ENCODE measurements around the gene MACC1. TPM values are rescaled to one million over a fixed set of nuclear protein-coding genes. Genes with fewer than 3 reads are reported as not detected.

The MACC1 gene
- total and polyA plus RNA-seq, 10 of the 15 experiments (the other 5 are each of a cell fraction or from before 2014, with no cell fraction given), result 6.0 to 61.1 (median 12.7) TPM

DNA sequence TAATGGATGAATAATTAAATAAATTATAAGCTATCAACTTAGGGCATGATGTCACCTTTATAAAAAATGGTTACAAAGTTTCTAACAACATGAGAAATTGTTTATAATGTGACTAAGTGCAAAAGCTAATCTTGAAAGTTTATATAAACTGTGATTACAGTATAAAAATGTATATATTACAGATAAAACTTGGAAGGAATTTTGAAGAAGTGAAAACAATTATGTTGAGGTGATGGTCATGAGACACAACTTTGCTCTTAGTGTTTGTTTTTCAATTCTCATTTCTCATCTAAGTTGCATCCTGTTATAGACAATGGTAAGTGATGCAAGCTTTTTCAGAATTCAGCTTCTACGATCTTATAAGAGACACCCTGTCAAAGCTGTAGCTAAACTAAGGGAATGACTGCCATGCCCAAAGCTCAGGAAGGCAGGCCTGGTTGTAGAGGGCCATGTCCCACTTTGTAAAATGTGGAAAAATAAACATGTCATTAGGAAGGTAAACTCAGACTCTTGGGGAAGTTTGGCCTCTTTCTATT, 23.9 kb downstream of the MACC1 start (continued):
- no peak for TF ChIP-seq POLR2A (IDR thresholded peaks at IDR 0.05; ENCODE audit: low read depth, low read length)
- no peak for TF ChIP-seq RAD21 (IDR thresholded peaks at IDR 0.05; ENCODE audit: insufficient read depth, low read depth, low read length)
- TF ChIP-seq KDM1A (IDR thresholded peaks at IDR 0.05; ENCODE audit: borderline replicate concordance), result no peak
- TF ChIP-seq STAT3 (IDR thresholded peaks at IDR 0.05; ENCODE audit: low read depth, low read length), result 0 out of 2 replicates have a peak, but pooled peaks have one; percentile 57
- peak; percentile 69; the same call in 1 of the 2 replicates for TF ChIP-seq MTA2 (IDR thresholded peaks at IDR 0.05; ENCODE audit: low read depth)
- no peak for TF ChIP-seq SKIL (IDR thresholded peaks at IDR 0.05; ENCODE audit: low read depth, poor library complexity, severe bottlenecking)
- no peak for TF ChIP-seq EZH2 (IDR thresholded peaks at IDR 0.05; ENCODE audit: borderline replicate concordance, control insufficient read depth, low read depth, low read length)
- TF ChIP-seq ZNF622 (IDR thresholded peaks at IDR 0.05), result no peak
- no peak for TF ChIP-seq CREB1 (IDR thresholded peaks at IDR 0.05; ENCODE audit: low read depth)
- TF ChIP-seq MEF2B (IDR thresholded peaks at IDR 0.05; ENCODE audit: partially characterized antibody, poor library complexity, severe bottlenecking), result no peak
- no peak for TF ChIP-seq PML (IDR thresholded peaks at IDR 0.05; ENCODE audit: low read length)

DNA sequence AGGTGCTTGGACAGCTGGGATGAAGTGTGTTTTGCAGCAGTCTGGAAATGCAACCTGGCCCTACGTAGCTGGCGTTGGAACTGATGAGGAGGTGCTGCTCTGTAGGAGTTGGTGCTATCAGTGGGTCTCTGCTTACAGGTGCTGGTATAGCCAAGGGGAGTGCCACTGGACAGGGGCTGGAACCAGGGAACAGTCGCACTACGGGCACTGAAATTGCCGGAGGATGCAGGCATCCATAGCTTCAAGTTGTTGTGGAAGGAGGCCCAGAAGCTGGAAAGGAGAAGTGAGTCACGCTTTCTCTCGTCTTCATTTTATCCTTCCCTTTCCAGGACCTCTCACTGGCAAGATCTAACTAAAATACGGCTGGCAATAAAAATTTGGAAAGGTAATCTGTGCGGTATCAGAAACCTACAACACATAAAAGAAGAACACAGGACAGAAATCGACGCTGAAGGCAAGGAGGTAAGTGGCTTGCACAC, 25.8 kb downstream of the MACC1 start:
- WGBS (ENCODE audit: insufficient coverage, insufficient replicate concordance, low lambda C conversion rate, missing lambda C conversion rate), result 94% methylated on average over 11 of the region's 11 CpGs
- ChIA-PET CTCF (interaction anchor here (1.0 to 2.0 kb wide), 4 partner anchors 12 to 122 kb away, joined by 3 to 7 read pairs (median 4); no protein-coding TSS in a partner anchor), SMC1A (ENCODE audit: uncharacterized antibody, unreplicated experiment) (interaction anchor here (1.2 to 2.3 kb wide), 5 partner anchors 8 to 119 kb away, joined by 3 to 10 read pairs (median 4); no protein-coding TSS in a partner anchor), POLR2A (interaction anchor here (1.0 to 1.4 kb wide), 3 partner anchors 22 to 29 kb away, joined by 3 read pairs; partner anchors contain the start of gene MACC1), RAD21 (ENCODE audit: unreplicated experiment) (interaction anchor here (0.6 to 1.4 kb wide), 2 partner anchors 29 to 115 kb away, joined by 3 read pairs; no protein-coding TSS in a partner anchor)
- TF ChIP-seq ATF2 (IDR thresholded peaks at IDR 0.05; ENCODE audit: low read length) (no peak), CBFB (IDR thresholded peaks at IDR 0.05; ENCODE audit: low read depth) (no peak), ZNF384 (IDR thresholded peaks at IDR 0.05; ENCODE audit: borderline replicate concordance, low read depth, low read length) (no peak), ELK1 (IDR thresholded peaks at IDR 0.05; ENCODE audit: low read depth, low read length) (no peak), RFX5 (IDR thresholded peaks at IDR 0.05; ENCODE audit: low read depth, low read length) (no peak)
- TF ChIP-seq, protein P1, sequence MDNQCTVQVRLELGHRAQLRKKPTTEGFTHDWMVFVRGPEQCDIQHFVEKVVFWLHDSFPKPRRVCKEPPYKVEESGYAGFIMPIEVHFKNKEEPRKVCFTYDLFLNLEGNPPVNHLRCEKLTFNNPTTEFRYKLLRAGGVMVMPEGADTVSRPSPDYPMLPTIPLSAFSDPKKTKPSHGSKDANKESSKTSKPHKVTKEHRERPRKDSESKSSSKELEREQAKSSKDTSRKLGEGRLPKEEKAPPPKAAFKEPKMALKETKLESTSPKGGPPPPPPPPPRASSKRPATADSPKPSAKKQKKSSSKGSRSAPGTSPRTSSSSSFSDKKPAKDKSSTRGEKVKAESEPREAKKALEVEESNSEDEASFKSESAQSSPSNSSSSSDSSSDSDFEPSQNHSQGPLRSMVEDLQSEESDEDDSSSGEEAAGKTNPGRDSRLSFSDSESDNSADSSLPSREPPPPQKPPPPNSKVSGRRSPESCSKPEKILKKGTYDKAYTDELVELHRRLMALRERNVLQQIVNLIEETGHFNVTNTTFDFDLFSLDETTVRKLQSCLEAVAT (IDR thresholded peaks at IDR 0.05), result 0 out of 2 replicates have a peak, but pooled peaks have one; percentile 17
- H3K4me3 ChIP-seq, result no peak overlapping the region
- ATAC-seq, result no peak
- no peaks in the 10 kb centered on the region for H4K20me1 ChIP-seq (ENCODE audit: control insufficient read depth, insufficient read depth)
- H3K9ac ChIP-seq (ENCODE audit: control insufficient read depth, insufficient read depth, low read length), result no peak overlapping the region
- no peak for DNase-seq (ENCODE audit: low read depth, low spot score)
- in situ Hi-C loops (cut with MboI) (no loop called here), intact Hi-C loops (cut with micrococcal nuclease; ENCODE audit: unreplicated experiment) (no loop called here)
- H3K4me2 ChIP-seq (ENCODE audit: control insufficient read depth, insufficient read depth), result no peak overlapping the region; the same call in 1 of the 2 replicates
- peaks cover 38% of the 10 kb centered on the region for H3K79me2 ChIP-seq (ENCODE audit: control insufficient read depth, insufficient read depth, low read length)
- H3K27me3 ChIP-seq (replicated peaks in 1 of 2; ENCODE audit: control insufficient read depth in 2 of 2, insufficient read depth in 2 of 2, low read length in 1 of 2), result no peaks in the 10 kb centered on the region
- peaks cover 4 to 9% of the 10 kb centered on the region in 2 experiments; a peak in 3 of 4 replicates for H3K36me3 ChIP-seq (ENCODE audit: control insufficient read depth in 2 of 2, insufficient read depth in 2 of 2, low read length in 1 of 2)
- no TSS peak for BruUV-seq (replicated peaks)
- H2AFZ ChIP-seq (ENCODE audit: control insufficient read depth, low read depth, low read length), result no peak overlapping the region
- FAIRE-seq, result no peak
- peaks cover 20% of the 10 kb centered on the region for H3K4me1 ChIP-seq (ENCODE audit: control insufficient read depth, insufficient read depth, low read length)
- peaks cover 30% of the 10 kb centered on the region for H3K9me3 ChIP-seq (replicated peaks; ENCODE audit: control insufficient read depth, insufficient read depth, low read length)
- H3K27ac ChIP-seq (ENCODE audit: control insufficient read depth, insufficient read depth), result no peak overlapping the region

Data from GM12878 (cell line).